GM06990 (cell line): ENCODE results near the gene TTF1.

ENCODE experiments used
- DNase-seq: peaks from one replicate; pipeline ENCODE4 v3.0.0-alpha.2; 2011; ENCODE audit not compliant: insufficient read length; ENCODE audit errors: extremely low read depth
- H3K27me3 ChIP-seq: replicated peaks from 2 replicates; pipeline ENCODE4 v1.6.0; 2011; ENCODE audit warnings: low read length; ENCODE audit not compliant: control insufficient read depth, insufficient read depth
- H3K36me3 ChIP-seq: 2 replicates; pipeline ENCODE4 v1.5.1; 2011; ENCODE audit warnings: low read length; ENCODE audit not compliant: control insufficient read depth, insufficient read depth
- H3K4me3 ChIP-seq: replicated peaks from 2 replicates; pipeline ENCODE4 v1.5.1; 2011; ENCODE audit warnings: low read depth, mild to moderate bottlenecking, control low read depth, low read length
- CTCF ChIP-seq: IDR thresholded peaks from 2 replicates; pipeline ENCODE4 v1.5.1; 2011; ENCODE audit warnings: low read length, control low read depth, mild to moderate bottlenecking, inconsistent platforms; ENCODE audit not compliant: insufficient read depth, poor library complexity, severe bottlenecking

TTF1 gene

GRCh38 chr9:132406554-132407122 lies at the start of gene TTF1:
Gene TTF1 (minus strand): TSS chr9:132406840. CDS start chr9:132402821, 4,019 bp downstream.
- peaks cover 8% of the 10 kb centered on the region for H3K36me3 ChIP-seq
- DNase-seq = peak; percentile 92
- no peak for TF ChIP-seq CTCF

DNA sequence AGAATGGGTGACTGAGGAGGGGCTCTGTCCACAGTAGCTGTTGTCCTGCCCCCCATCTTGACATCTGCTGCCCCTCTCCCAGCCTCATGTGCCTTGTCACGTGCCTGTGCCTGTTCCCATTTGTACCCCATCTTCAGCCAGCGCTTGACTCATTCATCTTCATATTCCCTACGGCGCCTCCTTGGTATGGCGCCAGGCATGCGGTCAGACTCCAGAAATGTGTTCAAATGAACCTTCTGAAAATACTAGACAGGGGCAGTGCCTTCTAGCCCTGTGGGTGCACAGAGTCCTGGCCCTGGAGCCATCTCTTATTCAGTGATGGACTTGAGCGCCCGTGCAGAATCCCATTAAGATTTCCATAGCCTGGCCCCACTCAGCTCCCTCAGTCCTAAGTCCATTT lies 49.6 kb upstream of the TTF1 start:
- Histone ChIP-seq H3K4me3 (no peak overlapping the region), H3K27me3 (peaks cover 4% of the 10 kb centered on the region), H3K36me3 (no peaks in the 10 kb centered on the region)
- no peak for DNase-seq
- no peak for TF ChIP-seq CTCF

More at GRCh38 chr9:132406554-132407122, at the start of gene TTF1:
- Histone ChIP-seq H3K4me3 (peak within 1 kb of the TSS; percentile 82), H3K27me3 (peaks cover 2% of the 10 kb centered on the region; the same call in 1 of the 2 replicates)

DNA sequence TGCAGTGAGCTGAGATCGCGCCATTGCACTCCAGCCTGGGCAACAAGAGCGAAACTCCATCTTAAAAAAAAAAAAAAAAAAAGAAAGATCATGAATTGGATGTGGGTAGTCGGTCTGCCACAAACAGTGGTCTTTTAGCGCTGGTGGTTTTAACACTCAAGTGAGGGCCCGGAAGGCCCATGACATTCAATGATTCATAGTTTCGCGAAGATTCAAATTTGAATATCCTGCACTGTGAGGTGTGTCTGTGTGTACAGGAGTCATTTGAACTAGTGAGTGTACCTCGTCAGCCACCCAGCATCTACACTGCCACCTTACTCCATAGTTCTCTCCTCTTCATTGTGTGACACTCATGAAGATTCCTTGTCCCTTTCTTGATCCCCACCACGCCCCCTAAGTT lies 44.6 kb upstream of the TTF1 start:
- Histone ChIP-seq H3K27me3 (peaks cover 4% of the 10 kb centered on the region), H3K36me3 (no peaks in the 10 kb centered on the region), H3K4me3 (no peak overlapping the region)
- no peak for TF ChIP-seq CTCF
- DNase-seq = no peak

DNA sequence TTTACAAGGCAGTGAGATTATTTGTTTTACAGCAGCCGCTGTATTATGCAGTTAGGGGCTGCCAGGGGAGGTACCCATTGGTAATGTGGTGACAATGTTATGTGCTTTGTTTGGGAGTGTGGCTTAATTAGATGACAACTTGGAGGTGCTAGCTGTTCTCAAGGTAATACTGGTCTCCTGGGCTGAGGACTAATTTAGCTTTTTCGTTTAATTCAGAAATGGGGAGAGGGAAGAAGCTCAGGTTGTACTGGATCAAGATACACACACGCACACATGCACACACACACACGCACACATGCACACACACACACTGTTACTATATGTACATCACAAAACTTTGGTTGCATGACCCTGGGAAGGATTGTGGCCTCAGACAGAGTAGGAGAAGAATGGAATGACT lies 41.3 kb upstream of the TTF1 start:
- H3K4me3 ChIP-seq = no peak overlapping the region
- peaks cover 3% of the 10 kb centered on the region for H3K27me3 ChIP-seq
- TF ChIP-seq CTCF = no peak
- no peaks in the 10 kb centered on the region for H3K36me3 ChIP-seq
- no peak for DNase-seq

DNA sequence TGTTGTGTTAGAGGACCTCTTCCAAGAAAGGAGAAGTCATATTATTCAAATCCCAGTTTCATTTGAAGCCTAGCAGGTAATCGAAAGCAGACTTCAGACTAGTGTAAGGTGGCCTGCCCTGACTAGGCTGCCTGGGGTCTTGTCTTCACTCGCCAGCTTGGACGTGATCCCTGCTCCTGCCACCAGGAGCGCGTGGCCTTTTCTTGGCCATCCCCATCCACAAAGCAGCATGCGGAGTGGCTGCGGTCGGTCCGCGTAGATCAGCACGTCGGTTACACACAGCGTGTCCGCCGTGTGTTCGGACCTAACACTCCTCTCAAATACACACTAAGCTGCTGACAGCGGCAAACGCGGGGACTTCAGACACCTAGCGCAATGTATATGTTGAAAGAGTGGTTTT lies 40.7 kb upstream of the TTF1 start:
- no peak for DNase-seq
- Histone ChIP-seq H3K27me3 (peaks cover 2% of the 10 kb centered on the region), H3K36me3 (no peaks in the 10 kb centered on the region), H3K4me3 (no peak overlapping the region)
- TF ChIP-seq CTCF = no peak

- no peak overlapping the region for H3K4me3 ChIP-seq
- H3K36me3 ChIP-seq = no peaks in the 10 kb centered on the region
- TF ChIP-seq CTCF = no peak
- no peaks in the 10 kb centered on the region; the same call in 1 of the 2 replicates for H3K27me3 ChIP-seq
- no peak for DNase-seq
These were observed 40.2 kb upstream of the TTF1 start for GRCh38 chr9:132446887-132447286.
